GM15510 (cell line): Measurements from ENCODE around the gene ATP5MC2.
A peak's percentile ranks its signal among the peaks of the same experiment; 100 is the strongest.

ENCODE experiments used
- POLR2A ChIP-seq: IDR thresholded peaks from 3 replicates; pipeline ENCODE4 v1.6.1; 2011; ENCODE audit warnings: borderline replicate concordance; ENCODE audit not compliant: insufficient read length; ENCODE audit errors: extremely low read depth

ATP5MC2 gene

GRCh38 chr12:53636641-53637040, 39.2 kb downstream of the ATP5MC2 start:
- no peak for TF ChIP-seq POLR2A

DNA sequence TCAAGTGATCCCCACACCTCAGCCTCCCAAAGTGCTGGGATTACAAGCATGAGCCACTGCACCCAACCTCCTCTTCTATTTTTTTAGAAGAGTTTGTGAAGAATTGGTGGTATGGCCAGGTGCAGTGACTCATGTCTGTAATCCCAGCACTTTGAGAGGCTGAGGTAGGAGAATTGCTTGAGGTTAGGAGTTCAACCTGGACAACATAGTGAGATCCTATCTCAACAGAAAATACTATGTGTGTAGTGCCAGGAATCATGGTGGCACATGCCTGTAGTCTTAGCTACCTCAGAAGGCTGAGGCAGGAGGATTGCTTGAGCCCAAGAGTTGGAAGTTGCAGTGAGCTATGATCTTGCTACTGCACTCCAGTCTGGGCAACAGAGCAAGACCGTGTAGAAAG, 44.2 kb downstream of the ATP5MC2 start:
- TF ChIP-seq POLR2A, result no peak

DNA sequence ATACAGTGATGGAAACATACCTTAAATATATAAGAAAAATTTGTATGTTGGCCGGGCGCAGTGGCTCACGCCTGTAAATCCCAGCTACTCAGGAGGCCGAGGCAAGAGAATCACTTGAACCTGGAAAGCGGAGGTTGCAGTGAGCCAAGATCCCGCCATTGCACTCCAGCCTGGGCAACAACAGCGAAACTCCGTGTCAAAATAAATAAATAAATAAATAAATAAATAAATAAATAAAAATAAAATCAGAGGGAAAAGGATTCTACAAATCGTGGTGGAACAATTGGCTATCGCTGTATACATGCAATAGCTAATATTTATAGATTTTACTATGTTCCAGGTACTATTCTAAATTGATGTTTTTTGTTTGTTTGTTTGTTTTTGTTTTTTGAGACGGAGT, 48.0 kb downstream of the ATP5MC2 start:
- no peak for TF ChIP-seq POLR2A

- TF ChIP-seq POLR2A, result no peak
These were observed 49.1 kb downstream of the ATP5MC2 start for GRCh38 chr12:53626702-53627169.

DNA sequence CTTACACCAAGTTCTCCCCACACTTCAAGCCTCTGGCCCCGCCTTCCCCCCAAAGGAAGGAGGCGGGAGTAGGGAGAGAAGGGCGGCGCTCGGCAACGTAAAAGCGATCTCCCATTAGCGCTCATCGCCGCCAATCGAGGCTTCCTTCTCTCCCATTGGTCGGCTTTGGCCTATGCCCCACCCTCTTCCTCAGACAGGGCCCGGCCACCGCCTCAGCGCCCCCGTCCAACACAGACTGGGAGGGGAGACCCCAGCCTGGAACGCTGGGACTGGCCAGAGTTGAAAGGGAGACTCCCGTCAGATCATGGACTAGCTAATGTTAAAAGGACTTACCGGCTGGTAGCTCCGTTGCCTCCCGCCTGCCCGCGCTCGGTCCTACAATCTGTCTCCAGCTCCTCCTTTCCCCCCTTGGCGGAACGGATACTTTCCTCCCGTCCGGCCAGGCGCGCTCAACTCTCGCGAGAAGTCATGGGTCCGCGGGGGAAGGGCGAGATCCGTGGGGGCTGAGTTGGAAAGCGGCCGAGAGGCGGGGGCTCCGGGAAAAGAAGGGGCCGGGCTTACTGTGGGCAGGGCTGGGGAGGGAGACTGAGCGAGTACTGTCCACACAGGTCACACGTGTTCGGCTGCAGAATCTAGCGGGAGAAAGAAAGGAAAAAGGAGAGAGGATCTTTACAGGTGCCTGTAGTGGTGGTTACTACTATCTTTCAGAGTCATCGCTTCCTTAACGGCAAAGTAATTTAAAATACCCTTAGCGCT, 49.8 kb downstream of the ATP5MC2 start, which contains the start of gene ATF7:
Gene ATF7 (minus strand): TSS at position 437 of the 756 bp plus-strand sequence. CDS start 25,382 bp downstream, outside the sequence.
- TF ChIP-seq POLR2A, result peak; percentile 58

DNA sequence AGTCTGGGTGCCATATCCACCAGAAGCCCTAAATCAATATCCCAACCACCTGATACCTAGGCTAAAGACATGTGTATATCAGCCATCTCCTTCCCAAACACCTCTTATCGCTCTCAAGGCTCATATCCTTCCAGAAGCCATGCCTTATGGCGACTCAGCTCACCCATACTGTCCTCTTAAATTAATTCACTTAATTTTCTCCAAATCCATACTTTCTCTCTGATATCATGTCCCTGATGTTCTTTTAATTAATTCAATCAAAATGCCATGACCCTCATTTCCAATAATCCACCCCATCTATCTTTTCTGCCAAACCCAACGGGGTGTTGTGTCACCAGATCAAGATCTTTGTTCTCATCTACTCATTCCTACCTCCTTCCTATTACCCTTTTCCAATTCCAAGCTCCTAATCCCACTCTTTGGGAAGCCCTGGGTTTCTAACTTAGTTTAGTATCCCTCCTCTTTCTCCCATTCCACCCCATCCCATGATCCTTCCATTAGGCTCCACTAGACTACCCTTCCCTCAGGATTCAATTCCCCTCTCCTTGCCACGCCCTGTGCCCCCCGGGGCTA, 50.4 kb downstream of the ATP5MC2 start:
- no peak for TF ChIP-seq POLR2A

DNA sequence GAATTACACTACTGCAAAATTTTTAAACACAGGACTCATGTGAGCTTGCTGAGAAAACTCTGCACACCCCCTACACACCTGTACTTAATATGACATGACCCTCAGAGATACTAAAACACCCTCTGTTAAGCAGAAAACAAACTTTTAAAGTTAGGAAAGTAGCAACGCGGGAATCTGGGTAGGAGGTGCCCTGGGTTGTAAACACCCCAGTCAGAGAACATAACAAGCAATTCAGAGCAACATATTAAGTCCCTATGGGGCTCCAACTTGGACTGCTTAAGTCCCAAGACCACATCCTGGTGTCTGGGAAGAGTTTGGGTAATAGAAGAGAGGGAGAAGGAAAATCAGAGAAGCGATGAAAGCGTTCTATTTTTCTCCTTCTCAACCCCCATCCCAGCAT, 50.9 kb downstream of the ATP5MC2 start:
- no peak for TF ChIP-seq POLR2A

- TF ChIP-seq POLR2A, result no peak
These were observed 51.4 kb downstream of the ATP5MC2 start for GRCh38 chr12:53624458-53624857.

GRCh38 chr12:53623548-53624385, 52.1 kb downstream of the ATP5MC2 start:
- TF ChIP-seq POLR2A, result no peak

DNA sequence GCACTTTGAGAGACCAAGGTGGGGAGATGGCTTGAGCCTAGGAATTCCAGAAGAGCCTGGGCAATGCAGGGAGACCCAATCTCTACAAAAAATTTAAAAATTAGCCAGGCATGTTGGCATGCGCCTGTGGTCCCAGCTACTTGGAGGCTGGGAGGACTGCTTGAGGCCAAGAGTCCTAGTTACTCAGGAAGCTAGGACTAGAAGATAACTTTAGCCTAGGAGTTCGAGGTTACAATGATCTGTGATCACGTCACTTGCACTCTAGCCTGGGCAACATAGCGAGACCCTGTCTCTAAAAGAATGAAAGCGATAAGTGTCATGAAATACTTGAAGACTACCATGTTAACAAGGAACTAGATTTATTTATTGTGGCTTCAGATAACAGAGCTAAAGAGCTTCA, 53.2 kb downstream of the ATP5MC2 start:
- no peak for TF ChIP-seq POLR2A

DNA sequence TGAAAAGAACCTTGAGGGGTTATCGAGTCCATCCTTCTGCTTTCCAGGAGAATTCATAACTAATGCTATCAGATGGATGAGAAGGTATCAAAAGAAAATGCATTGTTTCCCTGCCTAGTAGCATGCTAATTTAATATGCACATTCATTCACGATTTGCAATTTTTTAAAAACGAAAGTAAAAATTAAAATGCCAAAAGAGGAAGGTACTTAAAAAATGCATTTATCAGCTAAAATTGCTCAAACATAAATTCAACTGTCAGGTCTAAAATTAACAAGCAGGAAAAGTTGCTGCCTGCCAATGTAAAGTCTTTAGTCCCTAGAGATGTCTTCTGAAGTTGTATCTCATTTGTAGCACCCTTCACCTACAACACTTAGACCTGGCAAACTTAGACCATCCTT, 57.6 kb downstream of the ATP5MC2 start:
- no peak for TF ChIP-seq POLR2A

- no peak for TF ChIP-seq POLR2A
These were observed 58.2 kb downstream of the ATP5MC2 start for GRCh38 chr12:53617700-53618099.

- no peak for TF ChIP-seq POLR2A
These were observed 58.9 kb downstream of the ATP5MC2 start for GRCh38 chr12:53616950-53617349.
